CD4-positive, alpha-beta T cell treated with Interferon alpha-2 for 1 hour (primary cell): Measurements from ENCODE around the gene EFNB1.

Experiments used
- DNase-seq, 2 donors: peaks; one replicate each; pipeline ENCODE4 v3.0.0-alpha.2; 2020 to 2022

Gene EFNB1

DNA sequence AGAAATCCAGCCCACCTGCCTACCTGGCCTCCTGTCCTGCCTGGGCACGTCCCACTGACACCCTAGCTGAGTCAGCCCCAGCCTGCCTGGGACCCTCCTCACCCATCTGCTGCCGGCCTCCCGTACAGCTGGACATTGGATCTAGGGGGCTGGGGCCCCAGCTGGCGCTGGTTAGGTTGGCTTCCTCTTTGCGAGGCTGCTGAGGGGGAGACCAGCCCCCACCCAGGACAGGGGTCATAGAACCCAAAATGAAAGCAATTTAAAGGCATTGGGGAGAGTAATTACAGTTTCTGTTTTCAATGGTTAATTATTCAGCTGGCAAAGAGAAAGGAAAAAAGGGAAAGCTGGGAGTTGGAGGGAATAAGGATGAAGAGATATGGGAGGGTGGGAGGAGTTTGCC is 15.8 kb downstream of the EFNB1 start:
- DNase-seq: no peak

DNA sequence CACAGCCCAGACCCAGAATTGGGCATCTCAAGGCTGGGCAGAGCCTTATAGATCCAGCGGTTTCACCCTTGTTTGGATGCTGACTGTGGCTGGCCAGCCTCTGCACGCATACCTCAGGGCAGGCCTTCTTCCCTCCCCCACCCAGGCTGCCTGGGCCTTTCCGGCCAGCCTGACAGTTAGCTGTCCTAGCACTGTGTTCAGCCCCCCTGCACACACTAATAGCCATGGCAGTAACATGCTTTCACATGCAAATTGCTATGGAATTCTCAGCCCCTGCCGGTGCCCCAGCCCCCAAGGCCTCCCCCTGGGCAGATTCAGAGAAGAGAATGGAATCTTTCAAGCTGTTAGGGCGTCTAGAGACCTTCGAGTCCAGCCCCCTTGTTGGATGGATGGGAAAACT is 17.7 kb downstream of the EFNB1 start:
- no peak for DNase-seq

DNA sequence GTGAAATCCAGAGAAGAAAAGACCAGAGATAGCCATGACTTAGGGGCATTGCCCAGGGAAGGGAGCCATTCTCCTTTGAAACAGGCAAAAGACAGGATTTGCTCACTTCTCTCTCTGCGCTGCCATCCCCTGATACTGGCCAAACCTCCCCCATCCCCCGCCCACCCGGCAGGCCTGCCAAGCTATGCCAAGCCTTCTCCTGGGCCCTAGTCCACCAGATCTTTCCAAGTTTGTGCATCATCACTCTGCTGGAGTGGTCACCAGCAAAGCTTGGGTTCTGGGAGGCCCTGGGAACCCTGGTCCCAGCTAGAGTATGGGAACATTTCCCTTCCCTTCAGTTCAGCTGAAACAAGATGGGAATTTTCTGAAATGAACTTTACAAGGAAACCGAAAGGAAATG is 18.4 kb downstream of the EFNB1 start:
- DNase-seq: no peak

DNA sequence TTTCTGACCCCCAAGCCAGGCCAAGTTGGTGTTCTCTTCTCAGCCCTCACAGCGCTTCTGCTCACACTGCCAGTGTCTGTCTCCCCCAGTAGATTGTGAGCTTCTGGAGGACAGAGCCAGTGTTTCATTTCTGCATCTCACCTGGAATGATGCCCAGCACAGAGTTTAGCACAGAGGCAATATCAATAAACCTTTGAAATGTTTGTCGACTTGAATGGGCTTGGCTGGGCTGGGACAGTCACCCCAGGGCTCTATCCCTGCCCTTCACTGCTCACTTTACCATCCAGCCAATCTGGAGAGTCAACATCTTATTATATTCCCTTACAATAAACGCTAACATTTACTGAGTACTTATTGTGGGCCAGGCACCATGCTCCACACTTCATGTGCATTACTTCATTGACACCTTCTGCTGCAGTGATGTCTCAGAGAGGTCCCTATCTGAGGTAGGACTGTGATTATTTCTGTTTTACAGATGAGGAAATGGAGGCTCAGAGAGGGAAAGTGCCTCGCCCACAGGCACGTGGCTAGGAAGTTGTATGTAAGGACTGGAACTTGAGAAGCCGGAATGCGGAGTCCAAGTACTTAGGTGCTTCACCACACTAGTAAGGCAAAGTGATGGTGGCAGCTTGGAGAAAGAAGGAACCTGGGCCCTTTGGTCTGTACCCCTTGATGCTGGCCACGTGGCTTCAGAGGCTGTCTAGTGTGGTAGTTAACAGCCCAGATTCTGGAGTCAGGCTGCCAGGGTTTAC is 19.5 kb downstream of the EFNB1 start:
- DNase-seq: no peak

DNA sequence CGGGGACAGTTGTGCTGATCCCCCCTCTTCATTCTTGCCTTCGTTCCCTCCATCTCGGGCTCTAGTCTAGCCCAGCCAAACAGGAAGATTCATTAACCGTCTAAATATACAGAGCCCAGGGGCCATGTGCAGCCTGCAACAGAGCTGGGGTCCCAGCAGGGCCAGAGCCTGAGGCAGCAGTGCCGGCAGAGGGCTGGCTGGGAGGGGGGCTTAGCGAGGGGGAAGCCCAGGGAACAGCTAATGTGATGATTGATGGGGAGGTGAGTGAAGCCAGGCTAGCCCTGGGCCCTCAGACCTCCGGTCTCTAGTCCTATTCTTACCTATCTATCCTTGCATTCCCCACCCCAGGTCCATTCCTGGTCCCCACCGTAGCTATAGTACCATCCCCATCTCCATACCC is 22.3 kb downstream of the EFNB1 start:
- DNase-seq: no peak

DNA sequence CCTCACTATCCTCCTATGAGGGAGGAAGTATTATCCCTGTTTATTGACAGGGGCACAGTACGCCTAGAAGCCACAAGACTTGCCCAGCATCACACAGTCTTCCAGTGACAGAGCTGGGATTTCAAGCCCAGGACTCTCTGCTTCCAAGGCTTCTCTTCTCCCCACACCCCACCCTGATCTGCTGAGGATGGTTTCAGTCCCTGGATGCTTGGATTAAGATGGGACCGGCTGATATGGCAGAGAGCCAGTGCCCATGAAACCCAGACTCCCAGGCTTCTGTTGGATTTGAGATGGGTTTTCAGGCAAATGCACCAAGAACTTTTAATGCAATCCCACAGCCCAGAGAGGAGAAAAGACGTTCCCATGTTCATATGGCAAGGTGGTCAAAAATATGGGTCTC is 23.2 kb downstream of the EFNB1 start:
- DNase-seq: no peak

DNA sequence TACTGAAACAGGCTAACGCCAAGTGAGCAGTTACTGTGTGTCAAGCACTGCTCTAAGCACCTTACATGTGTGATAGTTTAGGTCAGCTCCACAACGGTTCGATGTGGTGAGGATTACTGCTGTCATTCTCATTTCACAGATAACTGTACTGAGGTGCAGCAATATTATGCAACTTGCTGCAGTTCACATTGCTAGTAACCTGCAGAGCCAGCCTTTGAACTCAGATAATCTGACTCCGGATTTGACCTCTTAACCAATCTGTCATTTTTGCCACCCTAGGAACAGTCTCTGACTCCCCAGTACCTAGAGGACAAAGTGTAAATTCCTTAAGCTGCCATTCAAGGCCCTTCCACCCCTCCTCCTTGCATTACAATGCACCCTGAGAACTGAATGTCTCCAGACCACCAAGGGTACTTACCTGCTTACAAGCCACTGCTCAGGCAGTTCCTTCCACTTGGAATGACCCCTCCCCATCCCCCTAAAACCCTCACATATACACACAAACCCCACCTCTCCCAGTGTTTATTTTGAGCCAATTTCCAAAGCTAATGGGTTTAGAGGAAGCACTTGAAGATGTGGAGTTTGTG is 24.9 kb downstream of the EFNB1 start:
- no peak for DNase-seq

DNA sequence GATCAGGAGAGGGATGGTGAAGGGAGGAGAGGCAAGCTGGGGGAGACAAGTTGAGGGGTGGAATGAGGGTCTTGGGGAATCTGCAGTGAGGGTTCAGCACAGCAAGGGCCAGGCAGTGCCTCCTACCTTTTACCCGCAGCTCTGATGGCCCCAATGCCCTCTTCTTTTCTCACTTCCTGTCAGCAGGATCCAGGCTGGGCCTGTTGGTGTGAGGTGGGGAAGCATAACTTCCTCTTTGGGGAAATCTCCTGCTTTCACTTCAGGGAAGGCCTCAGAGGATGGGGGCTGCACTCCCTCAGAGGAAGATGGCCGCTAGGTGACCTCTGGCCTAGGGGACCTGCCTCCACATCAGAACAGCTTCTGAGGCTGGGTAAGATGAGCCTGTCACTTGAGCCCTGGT is 36.5 kb downstream of the EFNB1 start:
- DNase-seq: no peak

DNA sequence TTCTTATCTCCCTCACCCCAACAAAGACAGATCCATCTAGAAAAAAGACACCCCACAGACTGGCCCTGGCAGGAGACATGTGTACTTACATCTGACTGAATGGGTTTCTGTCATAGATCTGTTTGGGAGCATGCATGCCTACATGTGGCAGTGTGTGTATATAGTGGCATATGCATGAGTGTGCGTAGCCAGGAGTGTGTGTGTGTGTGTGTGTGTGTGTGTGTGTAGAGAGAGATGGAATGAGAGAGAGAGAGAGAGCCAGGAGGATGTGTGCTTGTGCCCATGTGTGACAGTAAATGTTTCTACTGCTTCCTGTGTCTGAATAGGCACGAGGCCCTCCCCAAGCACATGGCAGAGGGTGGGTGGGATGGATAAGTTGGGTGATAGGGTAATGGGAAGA is 37.1 kb downstream of the EFNB1 start:
- DNase-seq: no peak

DNA sequence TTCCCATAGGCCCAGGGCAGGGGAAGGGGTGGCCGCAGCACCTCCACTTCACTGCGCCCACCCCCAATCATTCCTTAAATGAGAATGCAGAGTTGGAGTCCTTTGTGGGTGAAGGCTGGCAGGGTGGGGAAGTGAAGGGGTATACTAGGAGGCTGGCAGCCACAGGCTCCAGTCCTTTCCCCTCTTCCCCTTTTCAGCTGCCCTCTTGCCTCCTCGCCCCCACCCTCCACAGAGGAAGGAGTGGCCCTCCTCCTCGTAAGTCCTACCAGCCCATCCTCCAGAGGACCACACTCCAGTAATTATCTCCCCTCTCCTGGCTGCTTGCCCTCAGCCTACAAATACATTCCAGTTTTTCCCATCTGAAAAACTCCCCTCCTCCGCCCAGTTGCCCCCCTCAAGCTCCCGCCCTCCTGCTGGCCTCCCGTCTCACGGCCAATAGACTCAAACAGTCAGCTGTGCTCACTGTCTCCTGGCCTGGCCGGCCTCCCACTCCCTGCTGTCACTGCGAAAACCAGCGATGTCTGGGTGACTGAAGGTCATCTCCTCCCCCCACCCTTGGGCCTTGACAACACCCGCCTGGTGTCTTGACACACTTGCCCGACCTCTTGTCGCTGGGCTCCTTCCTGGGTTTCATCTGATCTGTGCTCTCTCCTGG is 38.8 kb downstream of the EFNB1 start:
- no peak for DNase-seq

DNA sequence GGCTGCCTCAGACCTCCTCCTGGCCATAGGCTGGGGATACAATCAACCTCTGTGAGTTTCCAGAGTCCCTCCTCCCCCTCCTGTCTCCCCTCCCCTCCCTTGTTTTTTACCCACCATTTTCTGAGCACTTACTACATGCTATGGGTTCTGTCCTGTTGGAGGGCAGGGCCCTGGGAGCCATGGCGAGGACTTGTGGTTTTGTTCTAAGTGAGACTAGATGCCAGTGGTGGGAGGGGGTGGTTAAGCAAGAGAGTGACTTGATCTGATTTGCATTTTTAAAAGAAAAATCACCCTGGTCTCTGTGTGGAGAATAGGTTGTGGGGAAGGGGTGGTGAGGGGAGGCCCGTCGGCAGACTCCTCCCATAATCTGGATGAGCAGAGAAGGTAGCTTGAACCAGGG is 39.5 kb downstream of the EFNB1 start:
- DNase-seq: no peak

DNA sequence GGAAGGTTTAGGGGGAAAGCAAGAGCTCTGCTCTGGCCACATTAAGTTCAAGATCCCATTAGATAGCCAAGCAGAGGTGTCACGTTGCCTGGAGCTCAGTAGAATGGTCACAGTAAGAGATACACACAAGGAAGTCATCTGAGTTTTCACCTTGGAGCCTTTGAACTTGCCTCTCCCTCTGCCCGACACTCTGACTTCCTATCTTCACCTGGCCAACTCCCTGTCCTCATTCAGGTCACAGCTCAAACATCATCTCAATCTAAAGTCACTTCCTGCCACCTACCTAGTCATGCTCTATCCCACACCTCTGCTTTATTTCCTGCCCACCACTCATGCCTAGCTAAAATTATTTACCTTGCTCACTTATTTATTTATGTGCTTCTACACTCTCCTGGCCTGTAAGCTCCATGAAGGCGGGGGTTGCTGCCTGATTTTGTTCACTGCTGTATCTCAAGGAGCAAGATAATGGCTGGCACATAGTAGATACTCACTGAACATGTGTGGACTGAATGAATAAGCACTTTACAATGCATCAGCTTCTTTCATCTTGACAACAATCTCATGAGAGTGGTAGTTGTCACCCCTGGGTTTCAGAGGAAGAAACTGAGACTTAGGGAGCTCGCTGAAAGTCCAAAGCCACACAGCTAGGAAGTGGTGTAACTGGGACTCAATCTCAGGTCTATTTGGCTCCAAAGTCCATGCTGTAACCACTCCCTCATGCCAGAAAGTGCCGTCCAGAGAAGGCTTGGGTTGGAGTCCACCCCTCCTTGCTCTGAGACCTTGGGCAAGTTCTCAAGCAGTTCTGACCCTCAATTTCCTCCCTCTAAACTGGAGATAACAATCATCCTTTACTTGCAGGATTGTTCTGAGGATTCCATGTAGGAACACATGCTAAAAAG is 40.3 kb downstream of the EFNB1 start:
- no peak for DNase-seq

DNA sequence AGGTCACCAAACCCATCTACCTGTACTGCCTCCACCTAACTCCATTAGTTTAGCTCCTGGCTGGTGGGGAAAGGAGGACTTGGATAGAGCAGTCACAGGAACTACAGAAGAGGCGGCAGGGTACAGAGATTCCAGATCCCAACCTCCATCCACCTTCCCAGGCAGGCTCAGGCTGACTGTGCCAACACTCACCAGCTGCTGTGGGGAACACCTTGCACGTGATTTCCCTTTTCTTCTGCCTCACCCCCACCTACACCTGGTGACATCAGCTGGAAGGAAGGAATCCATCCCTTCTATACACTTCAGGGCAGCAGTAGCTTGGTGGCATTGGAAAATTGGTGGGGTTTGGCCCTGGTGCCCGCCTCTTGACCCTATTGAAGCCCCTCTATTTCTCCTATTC is 41.5 kb downstream of the EFNB1 start:
- no peak for DNase-seq

DNA sequence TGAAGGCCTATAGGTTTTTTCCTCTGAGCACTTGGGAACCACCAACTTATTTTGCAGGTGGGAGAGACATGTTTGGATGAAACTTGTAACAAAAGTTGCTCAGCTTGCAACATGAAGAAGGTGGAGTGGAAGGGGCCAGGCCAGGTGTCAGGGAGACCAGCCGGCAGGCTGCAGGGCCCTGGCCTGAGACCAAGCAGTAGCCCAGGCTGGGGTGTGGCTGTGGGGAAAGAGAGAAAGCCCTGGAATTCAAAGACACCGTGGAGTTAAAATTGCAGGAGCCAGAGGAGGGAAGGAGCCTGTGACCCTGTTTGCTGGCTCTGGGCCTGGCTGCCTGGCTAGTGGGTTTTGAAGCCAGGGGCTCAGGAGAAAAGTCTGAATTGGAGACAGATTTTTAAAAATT is 43.4 kb downstream of the EFNB1 start:
- DNase-seq: no peak

DNA sequence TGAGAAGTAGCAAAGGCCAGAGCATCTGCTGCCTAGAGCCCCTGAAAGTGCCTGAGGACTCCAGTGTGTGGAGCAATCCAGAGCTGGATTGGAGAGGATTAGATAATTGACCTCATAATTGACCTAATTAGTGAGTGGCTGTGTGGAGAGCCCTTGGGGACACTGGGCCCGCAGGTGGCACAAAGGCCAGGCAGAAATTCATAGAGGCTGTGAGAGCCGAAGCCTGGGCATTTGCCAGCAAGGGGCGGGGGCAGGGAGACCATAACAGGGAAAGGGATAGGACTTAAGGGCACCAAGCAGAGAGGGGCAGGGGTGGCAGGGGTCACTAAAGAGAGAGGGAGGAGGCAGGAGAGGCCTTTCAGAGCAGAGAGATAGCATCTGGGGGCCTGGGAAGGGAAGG is 45.3 kb downstream of the EFNB1 start:
- DNase-seq: no peak

DNA sequence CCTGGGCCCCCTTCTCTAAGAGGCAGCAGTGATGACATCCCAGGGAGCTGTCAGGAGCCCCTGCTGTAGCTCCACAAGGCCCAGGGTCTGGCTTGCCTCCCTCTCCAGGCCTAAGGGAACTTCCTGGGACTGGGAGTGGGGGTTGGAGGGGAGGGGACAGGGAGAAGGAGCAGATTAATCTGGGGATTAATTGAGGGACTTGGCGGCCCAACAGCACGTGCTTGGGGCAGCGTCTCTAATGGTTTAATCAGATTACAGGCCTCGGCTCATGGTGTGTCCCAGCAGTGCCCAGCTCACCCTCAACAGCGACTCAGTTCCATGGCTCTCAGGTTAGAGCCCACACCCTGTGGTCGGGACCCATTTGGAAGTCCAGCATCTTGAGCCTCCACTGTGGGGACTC is 47.9 kb downstream of the EFNB1 start:
- DNase-seq: no peak

DNA sequence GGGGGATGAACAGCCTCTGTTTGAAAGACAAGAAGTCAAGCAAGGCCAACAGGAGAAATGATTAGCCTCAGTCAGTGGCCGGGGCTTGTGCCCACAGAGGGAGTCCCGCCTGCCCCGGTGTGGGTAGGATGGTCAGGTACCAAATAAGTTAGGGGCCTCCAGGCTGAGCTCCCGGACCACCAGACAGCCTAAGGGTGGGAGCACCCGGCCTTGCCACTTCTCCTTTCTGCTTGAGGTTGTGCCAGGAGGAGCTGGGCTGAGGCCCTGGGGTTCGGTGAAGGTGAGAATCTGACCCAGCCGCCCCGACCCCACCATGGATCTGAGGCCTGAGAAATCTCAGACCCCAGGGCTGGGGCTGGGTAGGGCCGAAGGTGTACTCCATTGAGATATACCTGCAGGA is 48.8 kb downstream of the EFNB1 start:
- DNase-seq: no peak

DNA sequence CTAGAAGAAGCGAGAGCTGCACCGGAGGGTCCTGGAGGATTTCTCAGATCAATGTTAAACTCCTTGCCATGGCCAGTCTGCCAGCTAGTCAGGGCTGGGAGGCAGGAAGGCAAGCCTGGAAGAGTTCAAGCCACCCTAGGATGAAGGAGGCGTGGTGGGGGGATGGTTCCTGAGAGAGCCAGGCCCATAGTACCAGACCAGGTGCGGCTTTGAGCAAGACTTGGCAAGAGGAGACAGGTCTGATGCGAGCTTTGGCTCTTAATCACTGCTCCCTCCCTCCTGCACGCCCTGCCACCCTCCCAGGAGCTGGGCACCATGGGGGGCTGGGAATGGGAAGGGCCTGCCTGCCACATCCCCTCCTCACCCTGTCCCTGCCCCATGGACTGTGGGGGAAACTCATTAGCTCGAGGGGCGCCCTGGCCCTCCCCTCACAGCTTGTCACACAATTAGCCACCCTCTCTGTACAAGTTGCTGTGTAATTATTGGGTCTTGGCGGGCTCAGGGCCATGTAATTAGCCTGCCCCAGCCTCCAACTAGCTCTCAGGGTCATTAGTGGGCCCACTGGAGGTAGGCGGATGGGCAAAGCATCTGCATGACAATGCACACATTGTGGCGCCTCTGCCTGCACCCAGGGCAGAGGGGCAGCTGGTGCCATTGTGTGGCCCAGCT is 50.3 kb downstream of the EFNB1 start:
- no peak for DNase-seq

DNA sequence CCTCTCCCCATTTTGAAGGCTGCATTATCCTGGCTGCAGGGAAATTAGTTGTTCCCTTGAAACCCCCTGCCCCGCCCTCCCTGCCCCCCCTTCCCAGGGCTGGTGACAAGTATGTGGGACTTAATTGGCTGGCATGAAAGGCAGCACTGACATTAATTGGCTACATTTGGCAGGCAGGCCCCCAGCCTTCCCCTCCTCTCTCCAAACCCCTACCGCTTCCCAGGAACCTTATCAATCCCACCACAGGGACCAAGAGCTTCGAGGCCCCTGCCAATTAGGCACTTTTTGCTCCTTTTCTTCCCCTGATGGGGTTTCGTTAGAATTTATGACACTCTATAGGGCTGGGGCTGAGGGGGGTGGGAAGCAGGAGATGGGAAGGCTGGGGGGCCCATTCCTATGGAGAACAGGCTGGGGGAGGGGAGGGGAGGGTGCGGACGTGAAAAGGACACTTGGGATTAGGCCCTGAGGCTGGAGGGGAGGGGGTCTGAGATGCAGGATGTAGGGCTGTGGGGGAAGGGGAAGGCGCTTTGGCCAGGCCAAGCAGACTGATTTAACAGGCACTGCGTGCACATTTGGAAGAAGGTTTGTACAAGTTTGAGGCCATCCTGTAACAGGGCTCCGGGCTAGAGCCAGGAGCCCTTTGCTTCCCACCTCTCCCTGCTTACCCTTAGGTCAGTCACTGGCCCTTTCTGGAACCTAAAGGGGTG is 52.2 kb downstream of the EFNB1 start:
- DNase-seq: no peak

DNA sequence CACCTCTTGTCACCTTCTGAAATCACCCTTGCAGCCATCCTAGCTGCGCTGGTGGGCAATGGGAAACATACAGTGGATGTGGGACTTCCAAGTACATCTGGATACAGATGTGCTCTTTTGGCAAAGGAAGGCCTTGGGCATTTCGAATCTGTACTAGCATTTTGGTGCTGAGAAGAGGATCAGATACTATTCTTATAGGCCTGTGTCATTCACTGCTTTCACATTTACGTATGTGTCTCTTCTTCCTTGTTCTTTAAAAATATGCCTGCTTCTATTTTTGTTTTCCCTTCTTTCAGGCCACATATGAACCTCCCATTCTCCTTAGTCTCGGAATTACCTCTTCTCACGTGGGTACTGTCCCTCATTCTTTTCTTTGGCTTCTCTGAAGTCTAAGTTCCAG is 53.1 kb downstream of the EFNB1 start:
- no peak for DNase-seq

DNA sequence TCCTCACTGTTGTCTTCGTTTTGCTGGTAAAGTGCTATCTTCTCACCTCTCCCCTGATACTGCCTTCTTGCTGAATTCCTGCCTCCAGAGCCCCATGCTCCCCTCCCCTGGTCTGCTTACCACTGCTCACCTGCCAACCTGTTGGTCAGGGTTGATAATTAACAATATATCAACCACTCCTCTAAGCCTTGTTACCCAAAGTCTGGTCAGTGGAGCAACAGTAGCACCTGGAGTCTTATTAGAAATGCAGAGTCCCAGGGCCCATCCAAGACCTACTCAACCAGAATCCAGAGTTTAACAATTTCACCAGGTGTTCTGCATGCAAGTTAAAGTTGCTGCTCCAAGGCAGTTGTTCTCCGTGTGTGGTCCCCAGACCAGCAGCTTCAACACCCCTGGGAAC is 55.0 kb downstream of the EFNB1 start:
- DNase-seq: no peak

DNA sequence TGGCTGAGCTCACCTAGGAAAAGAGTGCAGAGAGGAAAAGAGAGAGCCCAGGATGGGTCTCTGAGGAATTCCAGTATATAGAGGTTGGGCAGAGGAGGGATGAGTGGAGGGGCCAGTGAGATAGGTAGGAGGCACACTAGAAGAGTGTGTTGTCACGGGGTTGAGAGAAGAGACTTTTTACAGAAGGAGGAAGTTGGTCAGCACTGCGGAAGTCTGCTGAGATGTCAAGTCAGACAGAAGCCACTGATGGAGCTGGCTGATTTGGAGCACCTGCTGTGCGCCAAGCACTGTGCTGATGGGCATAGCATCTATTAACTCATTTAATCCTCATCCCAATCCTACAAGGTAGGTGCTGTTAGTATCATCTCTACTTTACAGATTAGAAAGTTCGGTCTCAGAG is 60.4 kb downstream of the EFNB1 start:
- no peak for DNase-seq
